GM18517 (cell line): Measurements from ENCODE around the gene LHFPL2.

Experiments
- ATAC-seq: cut with Tn5 transposase; IDR thresholded peaks from one replicate; pipeline ENCODE4 v1.9.1; 2021; ENCODE audit warnings: mild to moderate bottlenecking, moderate library complexity; ENCODE audit not compliant: unreplicated experiment

LHFPL2 gene

GRCh38 chr5:78507531-78507930 is 141.0 kb downstream of the LHFPL2 start:
- no peak for ATAC-seq

- no peak for ATAC-seq
Observed at GRCh38 chr5:78506261-78507024, 142.1 kb downstream of the LHFPL2 start.

GRCh38 chr5:78505860-78506259 is 142.7 kb downstream of the LHFPL2 start:
- no peak for ATAC-seq

GRCh38 chr5:78504704-78505677 is 143.6 kb downstream of the LHFPL2 start:
- ATAC-seq, result no peak

- no peak for ATAC-seq
Observed at GRCh38 chr5:78503958-78504653, 144.5 kb downstream of the LHFPL2 start.

- no peak for ATAC-seq
Observed at GRCh38 chr5:78501411-78502352, 146.9 kb downstream of the LHFPL2 start.

GRCh38 chr5:78500871-78501270 is 147.7 kb downstream of the LHFPL2 start:
- no peak for ATAC-seq

GRCh38 chr5:78500028-78500427 is 148.5 kb downstream of the LHFPL2 start:
- ATAC-seq, result no peak

- no peak for ATAC-seq
Observed at GRCh38 chr5:78499485-78499884, 149.1 kb downstream of the LHFPL2 start.

- no peak for ATAC-seq
Observed at GRCh38 chr5:78497573-78498533, 150.7 kb downstream of the LHFPL2 start.

GRCh38 chr5:78496373-78496772 is 152.2 kb downstream of the LHFPL2 start:
- ATAC-seq, result no peak

- no peak for ATAC-seq
Observed at GRCh38 chr5:78495800-78496199, 152.8 kb downstream of the LHFPL2 start.

GRCh38 chr5:78492650-78493049 is 155.9 kb downstream of the LHFPL2 start:
- no peak for ATAC-seq

- ATAC-seq, result no peak
Observed at GRCh38 chr5:78492224-78492623, 156.3 kb downstream of the LHFPL2 start.

GRCh38 chr5:78490709-78491485 is 157.7 kb downstream of the LHFPL2 start:
- ATAC-seq, result no peak

GRCh38 chr5:78487846-78488245 is 160.7 kb downstream of the LHFPL2 start:
- no peak for ATAC-seq

GRCh38 chr5:78486218-78486617 is 162.4 kb downstream of the LHFPL2 start:
- ATAC-seq, result no peak

- peak; percentile 92 for ATAC-seq
Observed at GRCh38 chr5:78483809-78484521, 164.6 kb downstream of the LHFPL2 start.
